AG08396 (cell line): Measurements from ENCODE around the gene ACD.

Experiments used
- DNase-seq: peaks from one replicate; pipeline ENCODE4 v3.0.0; 2012; ENCODE audit warnings: low spot score, mixed read lengths

ACD gene

DNA sequence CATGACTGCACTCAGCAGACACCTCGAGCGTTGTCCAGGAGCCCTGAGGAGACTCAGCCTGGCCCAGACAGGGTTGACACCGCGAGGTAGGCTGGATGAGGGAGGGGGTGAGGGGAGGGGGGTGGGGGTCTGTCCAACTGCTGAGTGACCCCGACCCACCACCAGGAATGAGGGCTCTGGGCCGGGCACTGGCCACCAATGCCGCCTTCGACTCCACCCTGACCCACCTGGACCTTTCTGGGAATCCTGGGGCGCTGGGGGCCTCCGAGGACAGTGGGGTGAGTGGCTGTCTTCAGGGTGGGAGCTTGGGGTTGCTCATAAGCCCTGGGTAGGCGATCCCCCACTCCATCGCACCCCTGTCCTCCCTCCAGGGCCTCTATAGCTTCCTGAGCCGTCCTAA lies 12.4 kb downstream of the ACD start:
- no peak for DNase-seq

DNA sequence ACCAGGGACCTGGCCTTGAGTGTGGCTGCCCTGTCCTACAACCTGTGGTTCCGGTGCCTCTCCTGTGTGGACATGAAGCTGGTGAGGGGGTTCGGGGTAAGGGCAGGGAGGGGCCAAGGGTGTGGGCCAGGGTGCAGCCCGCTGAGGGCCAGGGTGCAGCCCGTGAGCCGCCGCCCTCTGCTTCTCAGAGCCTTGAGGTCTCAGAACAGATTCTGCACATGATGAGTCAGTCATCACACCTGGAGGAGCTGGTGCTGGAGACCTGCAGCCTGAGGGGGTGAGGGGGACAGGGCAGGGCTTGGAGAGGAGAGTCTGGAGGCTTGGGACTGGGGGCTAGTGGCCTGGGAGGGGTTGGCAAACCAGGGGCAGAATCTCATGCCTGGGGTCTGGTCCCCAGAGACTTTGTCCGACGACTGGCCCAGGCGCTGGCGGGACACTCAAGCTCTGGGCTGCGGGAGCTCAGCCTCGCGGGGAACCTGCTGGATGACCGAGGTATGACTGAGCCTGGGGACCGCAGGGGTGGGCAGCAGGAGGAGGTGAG lies 12.9 kb downstream of the ACD start:
- DNase-seq: peak; percentile 10

DNA sequence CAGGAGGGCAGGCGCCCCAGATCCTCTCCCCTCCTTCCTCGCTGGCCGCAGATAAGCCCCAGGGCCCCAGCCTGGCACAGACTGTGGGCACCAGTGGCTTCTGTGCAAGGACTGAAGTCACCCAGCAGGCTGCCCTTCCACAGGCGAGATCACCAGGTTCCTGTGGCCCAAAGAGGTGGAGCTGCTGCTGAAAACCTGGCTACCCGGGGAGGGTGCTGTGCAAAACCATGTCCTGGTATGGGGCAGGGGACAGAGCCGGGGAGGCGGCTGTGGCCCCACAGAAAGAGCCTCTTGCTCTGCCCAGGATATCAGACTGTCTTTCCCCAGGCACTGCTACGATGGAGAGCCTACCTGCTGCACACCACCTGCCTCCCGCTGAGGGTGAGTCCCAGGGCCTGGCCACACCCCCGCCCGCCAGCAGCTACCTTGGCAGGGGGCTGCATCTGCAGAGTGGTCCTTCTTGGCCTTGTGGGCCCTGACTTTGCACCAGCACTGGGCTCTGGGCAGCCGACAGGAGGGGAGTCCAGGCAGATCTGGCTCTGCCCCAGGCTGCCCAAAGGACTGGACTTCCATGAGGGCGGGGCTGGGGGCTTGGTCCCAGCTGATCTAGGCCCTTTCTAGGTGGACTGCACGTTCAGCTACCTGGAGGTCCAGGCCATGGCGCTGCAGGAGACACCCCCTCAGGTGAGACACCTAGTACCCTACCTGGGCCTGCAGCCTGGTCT lies 14.5 kb downstream of the ACD start:
- DNase-seq: peak; percentile 13

DNA sequence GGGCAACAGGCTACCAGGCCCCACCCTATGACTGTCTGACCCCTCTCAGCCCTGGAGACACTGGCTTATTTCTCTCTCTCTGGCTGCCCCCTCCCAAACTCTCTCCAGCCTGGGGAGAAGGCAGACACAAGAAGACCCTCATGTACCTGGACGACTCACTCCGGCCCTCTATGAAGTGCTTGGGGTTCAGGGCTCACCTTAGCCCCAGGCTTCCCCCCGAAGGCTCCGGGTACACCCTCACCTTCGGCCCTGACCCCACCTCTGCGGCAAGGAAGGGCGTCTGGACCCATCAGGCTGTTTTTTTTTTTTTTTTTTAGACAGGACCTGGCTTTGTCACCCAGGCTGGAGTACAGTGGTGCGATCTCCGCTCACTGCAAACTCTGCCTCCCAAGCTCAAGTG lies 16.0 kb downstream of the ACD start:
- DNase-seq: no peak

DNA sequence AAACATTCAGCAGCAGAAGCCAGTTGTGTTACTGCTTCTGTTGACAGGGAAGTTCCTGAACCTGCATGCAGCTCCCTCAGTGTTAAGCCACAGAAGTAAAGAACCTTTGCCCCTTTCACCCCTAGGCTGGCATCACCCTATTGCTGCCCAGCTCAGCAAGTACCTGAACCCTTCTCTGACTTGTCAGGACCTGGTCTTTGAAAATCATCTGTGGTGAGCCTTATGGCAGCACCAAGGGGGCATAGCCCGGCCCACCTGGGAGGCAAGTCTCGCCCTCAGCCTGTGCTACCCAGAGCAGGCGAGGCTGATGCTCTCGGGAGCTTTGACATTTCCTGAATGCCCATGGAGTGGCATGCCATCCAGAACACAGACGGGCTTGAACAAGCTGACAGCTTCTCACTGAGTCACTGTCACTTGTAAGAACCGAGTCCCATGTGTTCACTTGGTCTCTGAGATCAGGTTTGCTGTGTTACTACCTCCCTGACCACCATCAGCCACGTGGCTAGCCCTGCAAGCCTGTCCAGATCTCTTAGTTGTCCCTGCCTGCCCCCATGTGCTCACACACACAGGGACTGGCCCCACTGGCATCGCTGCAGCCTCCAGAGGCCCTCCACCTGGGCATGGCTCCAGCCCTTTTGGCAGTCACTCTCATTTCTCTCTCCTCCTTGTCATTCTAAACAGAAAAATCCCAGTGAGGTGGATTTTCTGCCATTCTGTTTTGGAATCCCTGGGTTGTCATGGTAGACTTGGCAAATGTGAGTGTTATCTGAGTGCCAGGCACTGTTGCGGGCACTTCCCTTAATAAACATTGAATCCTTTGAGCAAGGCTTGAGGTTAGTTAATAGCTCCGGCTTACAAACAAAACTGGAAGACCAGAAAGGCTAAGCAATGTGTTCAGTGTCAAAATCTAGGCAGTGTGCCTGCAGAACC lies 18.0 kb downstream of the ACD start:
- peak; percentile 67 for DNase-seq

DNA sequence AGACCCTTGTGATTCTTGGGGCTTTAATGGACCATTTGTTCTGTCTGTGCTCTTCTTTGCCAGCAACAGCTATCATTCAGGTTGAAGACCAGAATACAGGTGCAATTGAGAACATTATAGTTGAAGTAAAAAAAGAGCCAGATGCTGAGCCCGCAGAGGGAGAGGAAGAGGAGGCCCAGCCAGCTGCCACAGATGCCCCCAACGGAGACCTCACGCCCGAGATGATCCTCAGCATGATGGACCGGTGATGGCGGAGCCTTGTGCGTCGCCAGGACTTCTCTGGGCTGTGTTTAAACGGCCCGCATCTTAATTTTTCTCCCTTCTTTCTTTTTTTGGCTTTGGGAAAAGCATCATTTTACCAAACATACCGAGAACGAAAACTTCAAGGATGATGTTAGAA lies 22.4 kb downstream of the ACD start:
- DNase-seq: no peak

DNA sequence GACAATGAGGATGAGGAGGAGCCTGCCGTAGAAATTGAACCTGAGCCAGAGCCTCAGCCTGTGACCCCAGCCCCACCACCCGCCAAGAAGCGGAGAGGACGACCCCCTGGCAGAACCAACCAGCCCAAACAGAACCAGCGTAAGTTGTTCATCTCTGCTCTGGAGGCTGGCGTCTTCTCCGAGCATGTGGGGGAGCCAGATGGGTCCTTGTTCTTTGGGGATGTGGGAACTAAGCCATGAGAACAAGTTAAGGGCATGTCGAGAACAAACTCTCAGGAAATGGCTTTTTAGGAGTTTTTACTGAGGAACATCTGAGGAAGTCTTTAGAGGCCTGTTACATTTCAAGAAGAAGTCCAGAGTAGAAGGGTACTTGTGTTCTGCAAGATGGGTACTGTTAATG lies 23.3 kb downstream of the ACD start:
- DNase-seq: no peak

DNA sequence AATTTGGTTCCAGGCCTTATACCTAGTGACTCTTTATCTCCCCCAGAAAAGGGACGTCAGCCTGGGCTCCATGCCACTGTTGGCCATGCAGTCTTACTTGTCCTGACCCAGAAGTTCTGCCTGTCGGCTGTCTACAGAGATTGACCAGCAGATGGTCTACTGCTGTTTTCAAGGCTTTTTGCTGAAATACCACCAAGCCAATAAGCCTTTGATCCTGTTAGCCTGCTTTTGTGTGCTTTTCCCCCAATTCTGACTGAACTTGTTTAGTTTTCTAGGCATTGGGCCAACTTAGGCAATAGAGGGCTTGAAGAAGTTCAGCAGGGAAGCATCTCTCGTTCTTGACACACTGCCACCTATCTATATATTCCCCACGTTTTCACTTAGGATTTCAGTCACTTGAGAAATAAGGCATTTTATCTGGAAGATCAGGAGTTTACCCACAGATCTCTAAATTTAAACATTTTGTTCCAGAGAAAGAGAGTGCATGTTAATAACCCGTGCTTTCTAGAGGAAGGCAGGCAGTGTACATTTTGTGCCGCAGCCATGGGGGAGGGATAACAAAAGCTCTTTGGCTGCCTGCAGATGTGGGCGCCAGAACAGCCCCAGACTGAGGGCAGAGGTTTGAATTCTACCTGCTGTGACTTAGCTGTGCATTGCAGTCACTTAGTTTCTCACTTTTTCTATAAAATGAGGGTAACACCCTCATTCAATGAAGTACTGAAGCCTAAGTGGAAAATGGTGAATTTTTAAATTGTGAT lies 27.5 kb downstream of the ACD start:
- peak; percentile 11 for DNase-seq

DNA sequence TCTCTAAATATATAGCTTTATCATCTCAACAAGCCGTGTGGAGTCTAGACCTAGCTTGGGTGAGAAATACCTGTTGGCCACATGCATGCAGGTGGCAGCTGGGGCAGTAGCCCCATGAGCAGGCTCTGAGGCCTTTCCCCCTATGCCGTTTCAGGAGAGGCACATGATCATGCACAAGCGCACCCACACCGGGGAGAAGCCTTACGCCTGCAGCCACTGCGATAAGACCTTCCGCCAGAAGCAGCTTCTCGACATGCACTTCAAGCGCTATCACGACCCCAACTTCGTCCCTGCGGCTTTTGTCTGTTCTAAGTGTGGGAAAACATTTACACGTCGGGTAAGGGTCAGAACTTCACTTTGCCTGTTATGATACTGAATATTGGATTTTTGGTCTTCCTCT lies 31.8 kb downstream of the ACD start:
- no peak for DNase-seq

DNA sequence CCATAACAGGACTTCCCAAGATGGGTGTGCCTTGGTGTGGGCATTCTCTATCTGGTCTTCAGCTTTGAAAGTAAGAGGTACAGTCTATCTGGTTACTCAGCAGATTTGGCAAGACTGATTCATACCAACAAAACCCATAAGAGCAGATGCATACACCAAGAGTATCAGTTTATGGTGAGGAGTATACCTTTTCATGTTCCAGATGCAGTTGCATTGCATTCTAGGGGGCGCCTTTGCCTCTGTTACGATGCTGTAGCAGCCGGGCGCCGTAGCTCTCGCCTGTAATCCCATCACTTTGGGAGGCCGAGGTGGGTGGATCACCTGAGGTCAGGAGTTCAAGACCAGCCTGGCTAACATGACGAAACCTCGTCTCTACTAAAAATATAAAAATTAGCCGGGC lies 46.3 kb downstream of the ACD start:
- DNase-seq: no peak

DNA sequence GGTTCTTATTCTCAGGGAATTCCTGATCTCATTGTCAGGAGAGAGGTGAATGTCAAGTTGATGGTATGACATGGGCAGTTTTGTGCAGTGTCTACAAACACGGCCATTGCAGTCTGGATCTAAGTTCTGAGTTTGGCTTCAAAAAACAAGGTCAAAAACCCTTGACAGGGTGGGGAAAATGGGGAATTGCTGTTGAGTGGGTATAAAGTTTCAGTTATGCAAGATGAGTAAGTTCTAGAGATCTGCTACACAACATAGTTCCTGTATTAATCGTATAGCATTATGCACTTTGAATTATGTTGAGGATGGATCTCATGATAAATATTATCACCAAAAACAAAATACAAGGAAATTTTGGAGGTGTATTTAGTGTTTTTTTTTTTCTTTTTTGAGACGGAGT lies 51.7 kb downstream of the ACD start:
- DNase-seq: no peak
